ENCODE results near the gene PAX5. TPM values are rescaled to one million over a fixed set of nuclear protein-coding genes. Genes with fewer than 3 reads are reported as not detected.

PAX5 gene
- total and polyA plus RNA-seq, 2 of the 13 experiments (the other 11 are each of a cell fraction or from before 2014, with no cell fraction given): not detected

DNA sequence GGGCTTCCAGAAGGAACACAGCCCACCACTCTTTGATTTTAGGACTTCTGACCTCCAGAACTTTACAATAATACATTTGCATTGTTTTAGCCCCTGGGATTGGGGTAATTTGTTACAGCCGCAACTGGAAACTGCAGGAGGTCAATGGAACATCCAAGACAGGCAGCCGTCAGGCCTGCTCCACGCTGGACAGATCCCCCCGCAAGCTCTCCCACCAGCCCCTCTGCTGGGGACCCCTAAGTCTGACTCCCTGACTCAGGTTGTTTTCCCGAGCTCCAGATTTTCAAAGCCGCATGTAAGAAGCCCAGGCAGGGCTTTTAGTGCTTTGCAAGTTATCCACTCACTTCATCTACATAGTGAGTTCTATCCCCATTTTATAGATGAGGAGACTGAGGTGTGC, 127.6 kb downstream of the PAX5 start:
- intact Hi-C loops (cut with micrococcal nuclease; ENCODE audit: unreplicated experiment): no loop called here
- Histone ChIP-seq H3K9ac (ENCODE audit: insufficient read depth, low read depth, low read length) (no peak overlapping the region), H3K4me1 (ENCODE audit: insufficient read depth, low read length) (no peaks in the 10 kb centered on the region), H3K4me3 (replicated peaks in 1 of 3; ENCODE audit: insufficient read depth in 1 of 3, low read depth in 2 of 3, low read length in 3 of 3) (no peak overlapping the region), H3K27me3 (ENCODE audit: control insufficient read depth in 1 of 2, insufficient read depth in 2 of 2, low read length in 2 of 2) (peaks cover 2 to 4% of the 10 kb centered on the region in 2 experiments; a peak in 2 of 5 replicates), H4K20me1 (ENCODE audit: insufficient read depth, low read length) (no peaks in the 10 kb centered on the region), H3K27ac (ENCODE audit: extremely low read length, insufficient read depth, low read length) (no peak overlapping the region), H3K79me2 (ENCODE audit: insufficient read depth, low read length) (no peaks in the 10 kb centered on the region), H3K9me3 (ENCODE audit: low read length) (no peaks in the 10 kb centered on the region), H3K4me2 (ENCODE audit: low read depth, low read length) (no peak overlapping the region), H2AFZ (ENCODE audit: low read length) (no peak overlapping the region), H3K36me3 (replicated peaks in 1 of 2; ENCODE audit: control insufficient read depth in 1 of 2, insufficient read depth in 2 of 2, low read length in 2 of 2) (no peaks in the 10 kb centered on the region)
- DNase-seq (ENCODE audit: low spot score) (no peak), FAIRE-seq (no peak), ATAC-seq (no peak)
- 43% methylated on average over 6 of the region's 6 CpGs for WGBS (ENCODE audit: low lambda C conversion rate)
- no TSS peak for BruUV-seq (replicated peaks)
- TF ChIP-seq SMYD3 (CRISPR knock-in tag; IDR thresholded peaks at IDR 0.05): no peak
- no peak for TF ChIP-seq FOXA1 (IDR thresholded peaks at IDR 0.05)
- TF ChIP-seq FOXA1 (CRISPR knock-in tag; IDR thresholded peaks at IDR 0.05): no peak
- TF ChIP-seq, protein P1, sequence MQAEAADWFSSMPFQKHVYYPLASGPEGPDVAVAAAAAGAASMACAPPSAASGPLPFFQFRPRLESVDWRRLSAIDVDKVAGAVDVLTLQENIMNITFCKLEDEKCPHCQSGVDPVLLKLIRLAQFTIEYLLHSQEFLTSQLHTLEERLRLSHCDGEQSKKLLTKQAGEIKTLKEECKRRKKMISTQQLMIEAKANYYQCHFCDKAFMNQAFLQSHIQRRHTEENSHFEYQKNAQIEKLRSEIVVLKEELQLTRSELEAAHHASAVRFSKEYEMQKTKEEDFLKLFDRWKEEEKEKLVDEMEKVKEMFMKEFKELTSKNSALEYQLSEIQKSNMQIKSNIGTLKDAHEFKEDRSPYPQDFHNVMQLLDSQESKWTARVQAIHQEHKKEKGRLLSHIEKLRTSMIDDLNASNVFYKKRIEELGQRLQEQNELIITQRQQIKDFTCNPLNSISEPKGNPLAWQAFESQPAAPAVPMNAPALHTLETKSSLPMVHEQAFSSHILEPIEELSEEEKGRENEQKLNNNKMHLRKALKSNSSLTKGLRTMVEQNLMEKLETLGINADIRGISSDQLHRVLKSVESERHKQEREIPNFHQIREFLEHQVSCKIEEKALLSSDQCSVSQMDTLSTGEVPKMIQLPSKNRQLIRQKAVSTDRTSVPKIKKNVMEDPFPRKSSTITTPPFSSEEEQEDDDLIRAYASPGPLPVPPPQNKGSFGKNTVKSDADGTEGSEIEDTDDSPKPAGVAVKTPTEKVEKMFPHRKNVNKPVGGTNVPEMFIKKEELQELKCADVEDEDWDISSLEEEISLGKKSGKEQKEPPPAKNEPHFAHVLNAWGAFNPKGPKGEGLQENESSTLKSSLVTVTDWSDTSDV (CRISPR knock-in tag; IDR thresholded peaks at IDR 0.05): no peak
- TF ChIP-seq HNRNPH1 (optimal IDR thresholded peaks at IDR 0.05; ENCODE audit: low read depth, low read length): no peak
- TF ChIP-seq, protein P2, sequence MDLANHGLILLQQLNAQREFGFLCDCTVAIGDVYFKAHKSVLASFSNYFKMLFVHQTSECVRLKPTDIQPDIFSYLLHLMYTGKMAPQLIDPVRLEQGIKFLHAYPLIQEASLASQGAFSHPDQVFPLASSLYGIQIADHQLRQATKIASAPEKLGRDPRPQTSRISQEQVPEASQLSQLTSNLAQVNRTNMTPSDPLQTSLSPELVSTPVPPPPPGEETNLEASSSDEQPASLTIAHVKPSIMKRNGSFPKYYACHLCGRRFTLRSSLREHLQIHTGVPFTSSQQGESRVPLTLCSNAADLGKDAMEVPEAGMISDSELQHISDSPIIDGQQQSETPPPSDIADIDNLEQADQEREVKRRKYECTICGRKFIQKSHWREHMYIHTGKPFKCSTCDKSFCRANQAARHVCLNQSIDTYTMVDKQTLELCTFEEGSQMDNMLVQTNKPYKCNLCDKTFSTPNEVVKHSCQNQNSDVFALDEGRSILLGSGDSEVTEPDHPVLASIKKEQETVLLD (CRISPR knock-in tag; IDR thresholded peaks at IDR 0.05; ENCODE audit: low read depth): no peak
- no peak for TF ChIP-seq ELF3 (CRISPR knock-in tag; IDR thresholded peaks at IDR 0.05)
- TF ChIP-seq, protein P3, sequence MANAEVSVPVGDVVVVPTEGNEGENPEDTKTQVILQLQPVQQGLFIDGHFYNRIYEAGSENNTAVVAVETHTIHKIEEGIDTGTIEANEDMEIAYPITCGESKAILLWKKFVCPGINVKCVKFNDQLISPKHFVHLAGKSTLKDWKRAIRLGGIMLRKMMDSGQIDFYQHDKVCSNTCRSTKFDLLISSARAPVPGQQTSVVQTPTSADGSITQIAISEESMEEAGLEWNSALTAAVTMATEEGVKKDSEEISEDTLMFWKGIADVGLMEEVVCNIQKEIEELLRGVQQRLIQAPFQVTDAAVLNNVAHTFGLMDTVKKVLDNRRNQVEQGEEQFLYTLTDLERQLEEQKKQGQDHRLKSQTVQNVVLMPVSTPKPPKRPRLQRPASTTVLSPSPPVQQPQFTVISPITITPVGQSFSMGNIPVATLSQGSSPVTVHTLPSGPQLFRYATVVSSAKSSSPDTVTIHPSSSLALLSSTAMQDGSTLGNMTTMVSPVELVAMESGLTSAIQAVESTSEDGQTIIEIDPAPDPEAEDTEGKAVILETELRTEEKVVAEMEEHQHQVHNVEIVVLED (CRISPR knock-in tag; IDR thresholded peaks at IDR 0.05; ENCODE audit: borderline replicate concordance): no peak
- TF ChIP-seq, protein P4, sequence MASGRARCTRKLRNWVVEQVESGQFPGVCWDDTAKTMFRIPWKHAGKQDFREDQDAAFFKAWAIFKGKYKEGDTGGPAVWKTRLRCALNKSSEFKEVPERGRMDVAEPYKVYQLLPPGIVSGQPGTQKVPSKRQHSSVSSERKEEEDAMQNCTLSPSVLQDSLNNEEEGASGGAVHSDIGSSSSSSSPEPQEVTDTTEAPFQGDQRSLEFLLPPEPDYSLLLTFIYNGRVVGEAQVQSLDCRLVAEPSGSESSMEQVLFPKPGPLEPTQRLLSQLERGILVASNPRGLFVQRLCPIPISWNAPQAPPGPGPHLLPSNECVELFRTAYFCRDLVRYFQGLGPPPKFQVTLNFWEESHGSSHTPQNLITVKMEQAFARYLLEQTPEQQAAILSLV (CRISPR knock-in tag; IDR thresholded peaks at IDR 0.05; ENCODE audit: borderline replicate concordance): no peak
- TF ChIP-seq ZNF382 (CRISPR knock-in tag; IDR thresholded peaks at IDR 0.05; ENCODE audit: borderline replicate concordance): no peak
- no peak for TF ChIP-seq MTF2 (CRISPR knock-in tag; IDR thresholded peaks at IDR 0.05; ENCODE audit: borderline replicate concordance)
- no peak for TF ChIP-seq TBL1XR1 (IDR thresholded peaks at IDR 0.05; ENCODE audit: borderline replicate concordance, low read length, partially characterized antibody)
- TF ChIP-seq MTA3 (CRISPR knock-in tag; IDR thresholded peaks at IDR 0.05): no peak
- TF ChIP-seq ZFP41 (CRISPR knock-in tag; IDR thresholded peaks at IDR 0.05; ENCODE audit: borderline replicate concordance): no peak
- no peak for TF ChIP-seq ZNF724P (CRISPR knock-in tag; IDR thresholded peaks at IDR 0.05; ENCODE audit: borderline replicate concordance)
- TF ChIP-seq, protein P5, sequence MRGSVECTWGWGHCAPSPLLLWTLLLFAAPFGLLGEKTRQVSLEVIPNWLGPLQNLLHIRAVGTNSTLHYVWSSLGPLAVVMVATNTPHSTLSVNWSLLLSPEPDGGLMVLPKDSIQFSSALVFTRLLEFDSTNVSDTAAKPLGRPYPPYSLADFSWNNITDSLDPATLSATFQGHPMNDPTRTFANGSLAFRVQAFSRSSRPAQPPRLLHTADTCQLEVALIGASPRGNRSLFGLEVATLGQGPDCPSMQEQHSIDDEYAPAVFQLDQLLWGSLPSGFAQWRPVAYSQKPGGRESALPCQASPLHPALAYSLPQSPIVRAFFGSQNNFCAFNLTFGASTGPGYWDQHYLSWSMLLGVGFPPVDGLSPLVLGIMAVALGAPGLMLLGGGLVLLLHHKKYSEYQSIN (CRISPR knock-in tag; IDR thresholded peaks at IDR 0.05; ENCODE audit: borderline replicate concordance): no peak
- no peak for TF ChIP-seq FOXK1 (CRISPR knock-in tag; IDR thresholded peaks at IDR 0.05; ENCODE audit: borderline replicate concordance, low read depth)
- in situ Hi-C loops (cut with HindIII; ENCODE audit: extremely low pct_ligation_motif_present, low pct_unique_long_range_greater_than_20kb): no loop called here
- ChIA-PET CTCF (ENCODE audit: low intra/inter-chr PET ratio, low total read pairs) (no interaction called here), POLR2A (no interaction called here)

Data from HepG2 (cell line).